NCI-H1417 (cell line): ENCODE data around the gene GRAP2.
"Not testable (repeated sequence)": the region's sequence is repeated elsewhere in the genome, so short reads cannot be mapped to it uniquely, and the experiment has no call there.

Experiments used
- DNase-seq, 3 experiments: peaks; one replicate each; lab custom pipeline; 2025; lab: John Stamatoyannopoulos, UW

GRAP2 gene

DNA sequence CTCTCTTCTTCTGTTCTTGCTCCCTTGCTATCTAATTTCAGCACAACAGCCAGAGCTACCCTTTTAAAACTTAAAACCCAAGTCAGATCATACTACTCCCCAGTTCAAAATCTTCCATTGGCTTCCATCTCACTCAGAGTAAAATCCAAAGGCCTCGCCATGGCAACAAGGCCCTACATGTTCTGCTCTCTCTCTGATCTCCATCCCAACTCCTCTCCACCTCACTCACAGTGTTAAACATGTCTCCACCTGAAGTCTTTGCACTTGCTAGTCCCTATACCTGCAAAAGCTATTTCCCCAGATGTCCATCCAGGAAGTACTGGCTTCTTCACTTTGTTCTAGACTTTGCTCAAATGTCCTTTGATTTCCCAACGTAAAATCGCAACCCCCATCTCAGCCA, 3.0 kb upstream of the GRAP2 start:
- no peak for DNase-seq

DNA sequence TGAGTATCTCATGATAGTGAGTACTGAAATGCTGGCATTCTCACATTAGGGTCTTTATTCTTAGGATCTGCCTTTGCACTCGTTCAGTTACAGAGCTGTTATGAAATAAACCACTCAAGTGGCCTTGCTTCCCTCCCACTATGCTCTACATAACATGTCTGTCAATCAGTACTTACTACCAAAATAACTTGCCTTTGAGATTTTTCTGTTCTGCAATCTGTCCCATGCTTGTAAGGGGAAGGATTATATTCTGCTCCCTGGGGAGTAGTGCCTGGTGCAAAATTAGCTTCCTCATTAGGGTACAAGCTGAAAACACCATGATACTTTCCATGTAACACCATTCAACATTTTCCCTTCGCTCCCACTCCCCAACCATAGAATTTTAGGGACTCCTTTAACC, 1.9 kb upstream of the GRAP2 start:
- no peak for DNase-seq

DNA sequence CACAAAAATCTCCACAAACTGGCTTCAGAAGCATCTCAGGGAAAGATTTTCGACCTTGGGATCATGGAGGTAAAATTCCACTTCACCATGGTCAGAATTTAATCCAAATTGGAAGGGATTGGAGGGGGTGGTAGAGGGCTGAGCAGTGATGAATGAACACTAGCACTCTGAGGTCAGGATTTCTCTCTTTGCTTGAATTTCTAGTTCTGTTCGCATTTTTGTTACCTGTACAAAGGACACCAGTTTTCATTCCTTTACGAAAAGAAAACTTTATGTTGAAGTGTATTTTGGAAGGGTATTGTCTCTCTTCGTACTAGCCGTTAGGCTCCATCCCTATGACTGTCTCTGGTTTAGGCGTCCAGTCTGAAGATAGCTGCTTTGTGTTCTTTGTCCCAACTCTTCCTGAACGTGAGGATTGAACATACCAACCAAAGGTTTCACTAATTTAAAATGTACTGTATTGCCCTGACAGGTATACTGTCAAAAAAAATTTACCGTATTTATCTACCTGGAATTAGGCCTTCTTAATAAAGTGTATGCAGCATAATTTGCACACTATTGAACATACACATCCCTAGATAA, 772 bp downstream of the GRAP2 start:
- no peak for DNase-seq

DNA sequence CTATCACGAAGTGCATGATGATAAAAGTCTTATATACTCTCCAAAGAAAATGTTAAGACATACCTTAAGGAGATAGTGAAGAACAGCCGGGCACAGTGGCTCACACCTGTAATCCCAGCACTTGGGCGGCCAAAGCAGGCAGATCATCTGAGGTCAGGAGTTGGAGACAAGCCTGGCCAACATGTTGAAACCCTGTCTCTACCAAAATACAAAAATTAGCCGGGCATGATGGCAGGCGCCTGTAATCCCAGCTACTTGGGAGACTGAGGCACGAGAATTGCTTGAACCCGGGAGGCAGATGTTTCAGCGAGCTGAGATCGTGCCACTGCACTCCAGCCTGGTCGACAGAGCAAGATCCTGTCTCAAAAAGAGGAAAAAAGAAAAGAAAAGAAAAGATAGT, 3.1 kb downstream of the GRAP2 start:
- DNase-seq: not testable (repeated sequence)

DNA sequence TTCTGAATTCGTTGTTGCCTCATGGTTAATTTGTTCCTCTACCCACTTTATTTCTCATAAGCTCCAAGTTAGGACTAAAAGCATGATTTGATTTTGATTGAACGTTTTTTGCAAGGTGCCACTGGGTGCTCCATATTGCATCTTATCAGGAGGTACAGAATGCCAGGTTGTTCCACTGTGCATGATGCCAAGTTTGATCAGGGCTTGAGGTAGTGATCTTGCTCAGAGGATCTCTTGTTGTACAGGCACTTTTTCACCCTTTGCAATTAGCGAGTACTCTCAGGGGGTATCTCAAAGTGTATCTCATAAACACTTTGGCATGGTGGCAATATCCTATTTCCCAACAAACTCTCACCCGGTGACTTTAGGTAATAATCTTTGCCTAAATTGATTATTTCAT, 4.0 kb downstream of the GRAP2 start:
- DNase-seq: no peak

DNA sequence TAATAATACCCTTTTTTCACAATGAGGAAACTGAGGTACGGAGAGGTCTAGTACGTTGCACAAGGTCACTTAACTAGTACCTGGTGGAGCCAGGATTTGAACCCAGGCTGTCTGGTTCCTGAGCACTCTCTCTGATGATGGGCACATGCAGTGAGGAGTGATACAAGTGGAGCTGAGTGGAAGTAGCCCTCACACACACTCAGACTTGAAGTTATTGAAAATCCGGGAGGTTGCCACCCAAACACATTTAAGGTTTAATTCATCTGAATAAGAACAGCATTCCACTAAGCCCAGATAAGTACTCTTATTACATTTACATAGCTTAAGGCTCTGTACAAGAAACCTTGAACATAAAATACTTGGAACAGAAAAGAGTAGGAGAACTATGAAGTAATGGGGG, 4.8 kb downstream of the GRAP2 start:
- no peak for DNase-seq

DNA sequence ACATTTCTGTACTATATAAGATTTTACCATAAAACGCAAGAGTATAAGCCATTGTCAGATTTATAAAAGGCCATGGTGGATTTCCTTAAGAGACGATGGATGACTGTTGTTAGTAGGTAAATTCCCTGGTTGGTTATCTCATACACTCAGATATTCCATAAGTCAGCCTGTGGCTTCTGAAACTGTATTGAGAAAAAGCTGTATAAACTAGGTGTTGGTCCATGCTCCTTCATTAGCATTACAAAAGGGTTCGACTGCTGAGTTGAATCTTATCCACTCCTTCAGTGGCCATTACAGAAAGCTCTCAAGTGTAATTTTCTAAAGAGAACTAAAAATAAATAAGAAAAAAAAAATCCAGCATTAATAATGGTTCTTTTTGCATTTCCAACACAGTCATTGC, 5.3 kb downstream of the GRAP2 start:
- DNase-seq: peak in 1 of 3 experiments; percentile 37

DNA sequence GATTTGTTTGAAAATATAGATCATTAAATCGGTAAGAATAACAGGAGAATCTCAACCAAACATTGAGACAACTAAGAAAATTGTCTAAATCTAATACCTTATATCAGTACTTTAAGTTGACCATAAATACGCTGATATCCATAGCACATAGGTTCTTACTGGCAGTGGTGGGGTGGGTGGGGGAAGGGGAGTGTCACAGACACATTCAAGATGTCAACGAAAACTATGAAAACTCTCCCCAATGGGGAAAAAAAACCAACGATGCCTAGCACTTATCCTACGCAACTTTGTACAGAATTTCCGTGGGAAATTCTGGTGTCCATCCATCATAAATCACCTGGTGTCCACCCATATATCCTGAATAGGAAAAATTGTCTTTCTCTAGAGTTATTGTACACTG, 6.2 kb downstream of the GRAP2 start:
- DNase-seq: no peak

DNA sequence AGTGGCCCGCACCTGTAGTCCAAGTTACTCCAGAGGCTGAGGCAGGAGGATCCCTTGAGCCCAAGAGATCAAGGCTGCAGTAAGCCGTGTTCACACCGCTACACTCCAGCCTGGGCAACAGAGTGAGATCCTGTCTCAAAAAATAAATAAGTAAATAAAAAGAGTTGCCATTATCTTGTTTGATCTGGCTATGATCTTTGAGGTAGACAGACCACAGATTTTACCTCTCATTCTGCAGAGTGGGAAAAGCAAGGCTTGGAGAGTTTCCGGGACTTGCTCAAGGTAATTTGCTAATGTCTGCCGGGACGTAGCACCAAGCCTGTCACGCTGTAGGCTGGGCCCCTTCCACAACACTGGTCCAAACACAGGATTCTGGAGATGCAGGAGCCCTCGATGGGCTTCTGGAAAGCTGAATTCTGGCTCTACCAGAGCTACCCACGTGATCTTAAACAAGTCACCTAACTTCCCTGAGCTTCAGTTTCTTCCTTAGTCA, 6.8 kb downstream of the GRAP2 start:
- DNase-seq: no peak

DNA sequence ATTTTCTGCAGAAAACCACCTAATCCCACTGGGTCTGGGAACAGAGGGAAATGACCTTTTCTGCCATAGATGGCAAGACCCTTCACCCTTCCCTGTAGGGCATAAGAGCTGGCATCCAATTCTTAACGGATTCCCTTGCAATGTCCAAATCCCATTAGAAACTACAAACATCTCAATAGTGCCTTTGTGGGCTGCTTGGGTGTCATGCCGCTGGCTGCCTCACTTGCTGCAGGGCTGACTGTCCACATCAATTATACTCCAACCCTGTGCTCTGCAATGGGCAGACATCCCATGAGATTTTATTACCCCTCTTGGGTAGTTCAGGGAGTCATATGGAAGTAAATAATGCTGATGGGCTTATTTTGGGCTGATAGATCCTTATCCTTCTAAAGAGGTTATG, 7.3 kb downstream of the GRAP2 start:
- no peak for DNase-seq

DNA sequence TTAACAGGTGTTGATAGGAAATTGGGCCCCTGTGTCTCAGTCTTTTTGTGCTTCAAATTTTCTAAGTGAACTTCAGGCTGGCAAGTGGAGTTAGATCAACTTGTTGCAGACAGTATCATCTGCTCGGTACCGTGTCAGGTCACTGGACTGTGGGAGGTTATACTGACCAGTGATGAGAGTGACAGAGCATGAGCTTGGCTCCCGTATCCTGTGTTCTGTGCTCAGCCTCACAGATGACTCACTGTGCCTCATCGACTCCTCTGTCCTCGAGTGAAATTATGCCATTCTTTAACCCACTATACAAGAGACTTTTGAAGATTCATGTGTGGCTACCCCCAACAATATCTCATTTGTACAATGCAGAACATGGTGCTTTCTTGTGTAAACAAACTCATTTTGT, 7.9 kb downstream of the GRAP2 start:
- DNase-seq: no peak

DNA sequence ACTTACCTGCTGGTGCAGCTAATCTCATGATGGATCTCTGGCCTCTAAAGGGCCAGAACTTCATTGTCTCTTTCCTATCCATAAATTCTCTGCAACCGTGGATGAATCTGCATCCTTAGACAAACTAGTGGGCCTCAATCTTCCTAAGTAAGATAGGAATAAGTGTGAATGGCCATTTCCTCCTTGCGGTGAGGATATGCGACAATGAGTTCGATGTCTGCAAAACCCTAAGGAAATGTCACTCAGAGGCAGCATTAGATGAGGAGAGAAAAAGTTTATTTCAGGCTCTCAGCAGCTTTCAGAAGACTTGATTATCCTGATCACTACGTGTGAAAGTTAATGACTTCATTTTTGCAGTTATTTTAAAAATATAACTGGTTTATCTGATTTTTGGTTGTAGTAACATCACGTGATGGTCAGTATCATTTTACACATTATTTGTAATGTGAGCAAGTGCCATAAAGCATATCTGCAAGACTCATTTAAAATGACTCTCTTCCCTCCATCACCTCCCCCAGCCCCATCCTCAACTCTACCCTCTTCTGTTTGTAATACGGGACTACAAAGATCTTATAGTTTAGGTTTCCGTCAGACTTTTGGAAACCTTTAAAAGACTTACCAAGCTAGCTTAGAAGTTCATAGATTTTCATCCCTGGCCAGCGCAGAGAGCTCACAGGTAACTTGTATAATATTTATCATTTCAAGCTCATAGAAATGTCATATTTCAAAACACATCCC, 10.2 kb downstream of the GRAP2 start:
- no peak for DNase-seq

DNA sequence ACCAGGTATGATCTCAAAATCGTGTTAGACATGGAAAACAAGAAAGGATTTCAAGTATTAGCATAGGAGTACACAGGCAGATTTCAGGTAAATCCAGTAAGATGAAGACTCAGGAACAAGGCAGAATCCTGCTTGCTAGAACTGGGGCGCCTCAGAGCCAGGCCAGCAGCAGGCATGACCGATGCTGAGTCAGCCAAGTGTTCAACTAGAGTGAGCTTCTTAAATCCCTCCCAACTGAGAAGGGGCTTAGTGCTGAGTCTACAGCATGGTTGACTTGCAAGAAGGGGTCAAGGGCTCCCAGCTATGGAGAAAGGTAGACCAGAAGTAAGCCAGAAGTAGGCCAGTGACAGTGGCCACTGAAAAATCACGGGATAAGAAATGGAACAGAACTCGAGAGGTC, 12.4 kb downstream of the GRAP2 start:
- DNase-seq: no peak

DNA sequence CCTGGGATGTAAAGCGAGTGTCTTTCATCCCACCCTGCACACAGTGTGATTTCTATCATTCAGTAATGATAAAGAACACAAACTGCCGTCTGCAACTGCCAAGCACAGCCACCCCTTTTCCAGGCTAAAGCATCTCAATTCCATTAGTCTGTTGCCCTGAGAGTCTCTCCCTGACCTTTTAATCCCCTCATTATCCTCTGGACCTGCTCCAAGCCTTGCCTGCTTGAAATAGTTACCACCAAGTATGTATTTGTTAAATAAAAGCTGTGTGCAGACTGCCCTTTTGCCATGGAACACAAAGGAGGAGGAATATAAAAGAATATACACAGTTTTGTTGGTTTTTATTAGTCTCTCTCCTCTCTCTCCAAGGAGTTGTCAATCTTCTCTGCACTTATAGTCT, 13.0 kb downstream of the GRAP2 start:
- no peak for DNase-seq

DNA sequence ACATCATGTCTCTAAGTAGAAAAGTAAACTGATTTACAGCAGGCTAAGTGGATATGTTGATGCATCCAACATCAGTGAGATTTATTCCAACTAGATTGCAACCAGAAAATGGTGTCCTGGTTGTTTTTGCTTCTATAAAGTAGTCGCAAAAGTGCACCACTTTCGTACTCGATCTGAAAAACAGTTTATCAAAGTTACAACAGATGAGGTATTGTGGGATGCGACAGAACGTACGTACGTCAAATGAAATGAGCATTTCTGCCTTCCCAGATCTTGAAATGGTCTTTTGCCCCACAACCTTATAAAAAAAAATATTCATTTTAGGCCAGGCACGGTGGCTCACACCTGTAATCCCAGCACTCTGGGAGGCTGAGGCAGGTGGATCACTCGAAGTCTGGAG, 13.7 kb downstream of the GRAP2 start:
- DNase-seq: no peak

DNA sequence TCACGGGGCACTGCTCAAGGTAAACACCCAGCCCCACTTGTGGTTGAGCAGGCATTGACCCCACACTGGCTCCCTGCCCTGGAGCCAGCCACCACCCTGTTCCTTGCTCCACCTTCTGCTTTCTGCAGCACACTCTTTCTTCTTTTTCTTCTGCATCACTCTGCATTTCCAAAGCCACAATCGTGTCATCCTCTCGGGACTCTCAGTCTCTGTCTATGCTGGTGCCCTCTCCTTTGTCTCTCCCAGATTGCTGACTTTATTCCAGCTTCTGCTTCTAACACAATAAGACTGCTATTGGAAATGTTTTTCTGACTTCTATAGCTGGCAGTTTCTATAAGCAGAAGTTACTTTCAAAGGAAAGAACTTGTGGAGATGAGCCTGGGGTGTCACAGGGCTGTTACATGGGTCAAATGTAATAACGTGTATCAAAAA, 14.4 kb downstream of the GRAP2 start:
- no peak for DNase-seq

DNA sequence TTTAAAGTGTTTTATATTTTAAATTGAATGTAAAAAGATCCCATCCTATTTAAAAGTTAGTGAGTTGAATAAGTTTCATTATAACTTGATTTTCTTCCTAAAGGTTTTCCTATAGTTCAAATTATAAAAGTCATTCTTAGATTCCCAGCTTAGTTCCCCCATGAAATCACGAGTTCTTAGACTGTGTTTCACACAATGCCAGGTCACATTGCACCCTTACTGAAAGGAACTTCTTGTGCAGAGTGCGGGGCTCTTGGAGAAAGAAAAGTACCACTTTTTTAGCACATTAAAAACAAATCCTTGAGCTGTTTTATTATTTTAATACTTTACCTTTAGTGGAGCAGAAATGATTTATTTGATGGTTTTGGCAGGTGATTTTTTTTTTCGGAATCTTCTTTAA, 15.6 kb downstream of the GRAP2 start:
- DNase-seq: no peak

DNA sequence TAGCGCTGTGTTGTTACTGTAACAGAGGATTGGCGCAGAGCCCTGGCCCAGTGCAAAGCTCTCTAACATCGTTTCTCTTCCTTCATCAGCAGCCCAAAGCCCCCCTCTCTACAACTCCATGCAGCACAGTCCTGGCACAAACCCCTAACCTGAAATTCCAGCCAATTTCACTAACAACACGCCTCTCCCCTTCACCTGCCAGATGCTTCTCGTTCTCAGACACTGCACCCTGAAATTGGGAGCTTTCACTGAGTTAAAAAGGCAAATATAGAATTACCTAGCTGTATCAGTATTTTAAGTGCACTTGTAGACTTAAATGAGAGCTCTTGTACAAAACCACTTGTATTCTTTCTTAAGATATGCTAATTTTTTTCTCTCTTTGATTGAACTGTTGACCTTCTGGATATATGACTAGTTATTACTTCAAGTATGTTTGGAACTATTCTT, 16.3 kb downstream of the GRAP2 start:
- DNase-seq: peak in 2 of 3 experiments; percentile 11 to 15

DNA sequence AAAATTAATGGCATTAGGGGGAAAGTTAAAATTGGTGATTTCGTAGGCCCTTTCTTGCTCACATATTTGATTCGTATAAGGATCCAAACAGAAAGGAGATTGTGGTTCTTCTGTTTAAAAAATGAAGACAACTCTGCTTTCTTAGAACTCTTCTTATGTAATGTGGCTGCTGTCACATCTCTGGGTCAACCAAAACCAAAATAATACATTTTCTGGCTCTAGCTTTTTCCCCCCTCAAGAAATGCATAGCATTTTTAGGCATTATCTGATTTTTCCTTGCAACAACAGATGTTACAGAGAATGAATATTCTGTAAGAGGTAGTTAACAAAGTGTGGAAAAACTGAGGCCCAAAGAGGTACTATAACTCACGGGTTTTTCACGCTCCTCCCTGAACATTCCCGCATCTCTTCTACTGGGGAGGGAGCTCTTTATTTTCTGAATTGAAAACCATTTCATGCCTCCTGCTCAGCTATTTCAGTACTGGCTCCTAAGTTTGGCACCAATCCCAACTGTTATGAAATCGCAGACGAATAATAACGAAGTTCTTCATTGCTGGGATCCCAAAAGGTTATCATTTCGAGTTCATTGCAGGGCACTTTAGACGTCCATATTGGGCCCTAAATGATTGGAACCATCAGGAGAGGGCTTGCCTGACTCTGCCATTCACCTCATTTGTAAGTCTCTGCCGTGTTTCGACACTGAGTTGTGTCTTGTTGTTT, 17.1 kb downstream of the GRAP2 start:
- DNase-seq: no peak

DNA sequence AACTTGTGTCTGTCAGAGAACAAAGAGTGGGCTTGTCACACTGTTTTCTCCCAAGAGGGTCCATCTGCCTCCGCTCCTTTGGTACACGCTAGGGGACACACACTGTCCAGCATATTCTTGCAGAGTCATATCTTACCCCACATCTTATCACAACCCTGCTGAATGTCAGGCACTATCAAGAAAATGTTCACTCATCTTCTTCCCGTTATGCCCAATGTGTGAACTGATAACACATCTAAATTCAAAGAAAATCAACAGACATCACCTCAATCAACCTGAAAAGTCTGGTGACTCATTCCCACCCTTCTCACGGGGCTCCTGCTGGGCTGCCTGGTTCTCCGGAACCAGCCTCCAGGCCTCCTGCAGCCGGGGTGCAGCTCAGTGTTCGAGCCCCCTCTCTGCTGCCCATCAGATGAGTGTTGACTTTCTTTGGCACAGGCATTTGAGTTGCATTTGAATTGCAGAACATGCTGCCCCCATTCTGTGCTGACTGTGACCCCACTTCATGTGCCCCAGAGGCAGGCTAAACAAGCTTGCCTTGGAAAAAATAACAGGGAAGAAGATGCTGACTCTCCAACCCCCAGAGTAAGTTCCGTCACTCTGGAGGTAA, 19.4 kb downstream of the GRAP2 start:
- no peak for DNase-seq

DNA sequence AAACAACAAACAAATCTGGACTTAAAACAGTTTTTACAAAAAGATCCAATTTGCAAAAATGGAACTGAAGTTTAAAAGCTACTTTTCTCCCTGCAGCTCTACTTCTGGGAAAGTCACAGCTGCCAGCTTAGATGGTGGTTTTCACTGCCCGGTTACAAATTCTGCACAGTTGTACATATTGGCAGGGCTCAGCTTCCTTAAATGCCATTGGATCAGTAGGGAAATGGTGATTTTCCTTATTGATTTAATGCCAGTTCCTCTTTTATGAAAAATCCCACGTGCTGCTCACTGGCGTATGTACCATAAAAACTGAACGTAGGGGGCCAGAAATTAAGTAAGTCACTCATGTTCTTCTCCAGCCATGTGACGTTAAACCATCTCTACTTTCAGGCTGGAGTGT, 22.8 kb downstream of the GRAP2 start:
- no peak for DNase-seq

DNA sequence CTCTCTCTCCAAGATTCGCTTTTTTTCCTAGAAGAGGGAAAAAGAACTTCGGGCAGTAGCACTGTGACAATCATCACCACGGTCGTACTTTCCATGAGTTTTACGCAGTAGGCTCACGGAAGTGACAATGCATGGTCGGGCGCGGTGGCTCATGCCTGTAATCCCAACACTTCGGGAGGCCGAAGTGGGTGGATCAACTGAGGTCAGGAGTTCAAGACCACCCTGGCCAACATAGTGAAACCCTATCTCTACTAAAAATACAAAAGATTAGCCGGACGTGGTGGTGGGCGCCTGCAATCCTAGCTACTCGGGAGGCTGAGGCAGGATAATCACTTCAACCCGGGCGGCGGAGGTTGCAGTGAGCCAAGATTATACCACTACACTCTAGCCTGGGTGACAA, 23.4 kb downstream of the GRAP2 start:
- no peak for DNase-seq

DNA sequence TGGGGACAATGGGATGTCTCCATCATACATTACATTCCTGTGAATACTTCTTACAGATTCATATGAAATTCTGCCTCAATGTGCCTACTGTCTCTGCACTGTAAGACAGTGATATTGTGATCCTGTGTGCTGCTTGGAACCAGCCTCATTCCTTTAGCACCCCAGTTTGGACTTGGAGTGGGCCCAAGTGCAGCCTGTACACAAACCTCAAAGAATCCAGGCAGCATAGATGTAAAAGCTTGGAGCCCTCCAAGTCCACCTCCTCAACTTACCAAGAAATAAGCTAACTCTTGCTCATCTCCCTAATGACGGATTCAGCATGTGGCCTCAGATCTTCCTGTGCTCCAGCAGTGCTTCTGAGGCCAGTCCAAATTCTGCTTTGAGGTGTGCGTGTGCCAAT, 24.4 kb downstream of the GRAP2 start:
- DNase-seq: no peak
